HEK293 (cell line): ENCODE measurements around the gene FSTL4.

Experiments used
- CTCF ChIA-PET: fragments of 350-600 bp; formaldehyde crosslinking; extraction: SDS; loops from one replicate; lab custom pipeline; 2021; ENCODE audit warnings: antibody characterized with exemption; lab: Yijun Ruan, JAX
- POLR2A ChIA-PET: fragments of 300-600 bp; formaldehyde crosslinking; extraction: SDS; loops from one replicate; lab custom pipeline; 2020; ENCODE audit warnings: antibody characterized with exemption, inconsistent platforms; lab: Yijun Ruan, JAX
- H3K27ac ChIP-seq: fragments of 200-500 bp; sonication (Bioruptor generic); 2 replicates; pipeline ENCODE4 v1.5.1; 2014; ENCODE audit warnings: low read depth, low read length, control low read depth, inconsistent platforms; ENCODE audit errors: extremely low read depth
- H3K36me3 ChIP-seq, 2 experiments: fragments of 200-500 bp in 1 of 2; sonication (Bioruptor generic) in 1 of 2; 1 replicate in 1 of 2; 2 replicates in 1 of 2; pipeline ENCODE4 v1.5.1; 2014 to 2017; ENCODE audit warnings: inconsistent platforms in 2 of 2, low read length in 2 of 2; ENCODE audit not compliant: control insufficient read depth in 2 of 2, insufficient read depth in 1 of 2
- H3K4me1 ChIP-seq: fragments of 200-500 bp; sonication (Bioruptor generic); 2 replicates; pipeline ENCODE4 v1.5.1; 2014; ENCODE audit warnings: mild to moderate bottlenecking, low read length, inconsistent platforms; ENCODE audit not compliant: control insufficient read depth, insufficient read depth
- H3K4me3 ChIP-seq: 2 replicates; pipeline ENCODE4 v1.5.1; 2011; ENCODE audit warnings: low read depth, mild to moderate bottlenecking, control low read depth, low read length, moderate library complexity
- H3K9me3 ChIP-seq: fragments of 200-500 bp; sonication (Bioruptor generic); 2 replicates; pipeline ENCODE4 v1.5.1; 2014; ENCODE audit warnings: low read depth, low read length, inconsistent platforms; ENCODE audit not compliant: control insufficient read depth, insufficient read depth
- ATF2 ChIP-seq: fragments of 450-650 bp; formaldehyde crosslinking; IDR thresholded peaks from 2 replicates; pipeline ENCODE4 v1.5.1; 2016; ENCODE audit warnings: missing biosample characterization, missing genetic modification characterization, low read depth
- EGR2 ChIP-seq: fragments of 450-650 bp; formaldehyde crosslinking; IDR thresholded peaks from 2 replicates; pipeline ENCODE4 v1.5.1; 2016; ENCODE audit warnings: low read depth, missing biosample characterization, missing genetic modification characterization
- SALL2 ChIP-seq: fragments of 450-650 bp; formaldehyde crosslinking; IDR thresholded peaks from 2 replicates; pipeline ENCODE4 v1.5.0; 2017; ENCODE audit warnings: missing biosample characterization, mild to moderate bottlenecking, missing genetic modification characterization, borderline replicate concordance
- ZBTB10 ChIP-seq: fragments of 450-650 bp; formaldehyde crosslinking; IDR thresholded peaks from 2 replicates; pipeline ENCODE4 v1.5.1; 2016; ENCODE audit warnings: missing biosample characterization, missing genetic modification characterization
- ZBTB49 ChIP-seq: fragments of 450-650 bp; formaldehyde crosslinking; IDR thresholded peaks from 2 replicates; pipeline ENCODE4 v1.5.1; 2016; ENCODE audit warnings: missing biosample characterization, missing genetic modification characterization, low read depth
- ZNF214 ChIP-seq: fragments of 450-650 bp; formaldehyde crosslinking; IDR thresholded peaks from 2 replicates; pipeline ENCODE4 v1.5.1; 2017; ENCODE audit warnings: missing biosample characterization, mild to moderate bottlenecking, missing genetic modification characterization, borderline replicate concordance
- ZNF341 ChIP-seq: fragments of 450-650 bp; formaldehyde crosslinking; IDR thresholded peaks from 2 replicates; pipeline ENCODE4; 2016; ENCODE audit warnings: low read depth, missing biosample characterization, missing genetic modification characterization
- ZNF37A ChIP-seq: fragments of 450-650 bp; IDR thresholded peaks from 2 replicates; pipeline ENCODE4 v1.5.1; 2018; ENCODE audit warnings: missing biosample characterization, missing genetic modification characterization
- ZNF426 ChIP-seq: fragments of 450-650 bp; formaldehyde crosslinking; IDR thresholded peaks from 2 replicates; pipeline ENCODE4 v1.5.1; 2017; ENCODE audit warnings: missing biosample characterization, missing genetic modification characterization, mild to moderate bottlenecking, inconsistent platforms, moderate library complexity
- ZNF596 ChIP-seq: fragments of 450-650 bp; IDR thresholded peaks from 2 replicates; pipeline ENCODE4 v1.5.0; 2018; ENCODE audit warnings: missing biosample characterization, mild to moderate bottlenecking, missing genetic modification characterization, moderate library complexity
- ZNF629 ChIP-seq: fragments of 450-650 bp; formaldehyde crosslinking; IDR thresholded peaks from 2 replicates; pipeline ENCODE4 v1.5.1; 2017; ENCODE audit warnings: missing biosample characterization, missing genetic modification characterization
- ZNF747 ChIP-seq: fragments of 450-650 bp; formaldehyde crosslinking; IDR thresholded peaks from 2 replicates; pipeline ENCODE4 v1.5.1; 2016; ENCODE audit warnings: missing biosample characterization, missing genetic modification characterization
- ZNF843 ChIP-seq: fragments of 450-650 bp; formaldehyde crosslinking; IDR thresholded peaks from 2 replicates; pipeline ENCODE4 v1.5.1; 2016; ENCODE audit warnings: missing biosample characterization, missing genetic modification characterization
- ZSCAN5A ChIP-seq: fragments of 450-650 bp; formaldehyde crosslinking; IDR thresholded peaks from 2 replicates; pipeline ENCODE4 v1.5.1; 2016; ENCODE audit warnings: missing biosample characterization, missing genetic modification characterization
- ZXDB ChIP-seq: fragments of 450-650 bp; formaldehyde crosslinking; IDR thresholded peaks from 2 replicates; pipeline ENCODE4 v1.5.1; 2016; ENCODE audit warnings: missing biosample characterization, missing genetic modification characterization
- TF ChIP-seq, protein P1 (sequence below): fragments of 450-650 bp; formaldehyde crosslinking; optimal IDR thresholded peaks from 2 replicates; pipeline ENCODE3; 2016; ENCODE audit warnings: missing biosample characterization, mild to moderate bottlenecking, missing genetic modification characterization
- TF ChIP-seq, protein P2 (sequence below): fragments of 450-650 bp; formaldehyde crosslinking; IDR thresholded peaks from 2 replicates; pipeline ENCODE4 v1.5.1; 2017; ENCODE audit warnings: missing biosample characterization, mild to moderate bottlenecking, missing genetic modification characterization, moderate library complexity
- TF ChIP-seq, protein P3 (sequence below): fragments of 450-650 bp; formaldehyde crosslinking; IDR thresholded peaks from 2 replicates; pipeline ENCODE4 v1.5.1; 2017; ENCODE audit warnings: missing biosample characterization, missing genetic modification characterization

FSTL4 gene

DNA sequence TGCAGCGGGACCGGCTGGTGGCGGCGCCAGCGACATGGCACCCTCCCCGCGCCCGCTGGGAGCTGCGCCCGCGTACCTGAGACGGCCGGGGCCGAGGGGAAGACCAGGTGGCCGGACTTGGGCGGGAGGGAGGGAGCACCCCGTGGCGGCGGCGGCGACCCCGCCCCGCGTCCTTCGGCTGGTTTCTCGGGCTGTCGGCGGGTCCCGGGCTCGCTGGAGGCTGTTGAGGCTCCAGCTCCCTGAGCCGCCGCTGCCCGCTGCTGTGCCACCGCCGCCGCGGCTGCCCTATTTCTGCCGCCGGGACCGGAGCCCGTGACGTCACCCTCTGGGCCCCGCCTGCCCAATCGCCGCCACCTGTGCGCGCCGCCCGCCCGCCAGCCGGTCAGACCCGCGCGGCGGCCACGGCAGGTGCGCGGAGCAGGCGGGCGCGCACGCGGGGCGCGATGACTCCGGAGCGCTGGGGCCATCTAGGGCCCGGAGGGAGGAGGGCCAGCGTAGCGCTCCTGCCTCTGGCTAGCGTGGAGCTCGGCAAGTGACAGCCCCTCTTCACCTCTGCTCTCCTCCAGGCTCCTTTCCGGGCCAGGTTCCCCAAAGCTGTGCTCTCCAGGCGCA, at the start of gene FSTL4:
Gene FSTL4, minus strand, starts transcription at position 293 of the 612 bp plus-strand sequence.
- Histone ChIP-seq H3K36me3 (no peaks in the 10 kb centered on the region), H3K9me3 (no peaks in the 10 kb centered on the region), H3K27ac (peak within 1 kb of the TSS; percentile 52; the same call in 1 of the 2 replicates), H3K4me1 (peaks cover 5% of the 10 kb centered on the region), H3K4me3 (peak within 1 kb of the TSS; percentile 35)
- ChIA-PET POLR2A (no interaction called here), CTCF (interaction anchor here (0.7 to 1.2 kb wide), 7 partner anchors 11 to 501 kb away, joined by 3 to 7 read pairs (median 3); no protein-coding TSS in a partner anchor)
- TF ChIP-seq, protein P1, sequence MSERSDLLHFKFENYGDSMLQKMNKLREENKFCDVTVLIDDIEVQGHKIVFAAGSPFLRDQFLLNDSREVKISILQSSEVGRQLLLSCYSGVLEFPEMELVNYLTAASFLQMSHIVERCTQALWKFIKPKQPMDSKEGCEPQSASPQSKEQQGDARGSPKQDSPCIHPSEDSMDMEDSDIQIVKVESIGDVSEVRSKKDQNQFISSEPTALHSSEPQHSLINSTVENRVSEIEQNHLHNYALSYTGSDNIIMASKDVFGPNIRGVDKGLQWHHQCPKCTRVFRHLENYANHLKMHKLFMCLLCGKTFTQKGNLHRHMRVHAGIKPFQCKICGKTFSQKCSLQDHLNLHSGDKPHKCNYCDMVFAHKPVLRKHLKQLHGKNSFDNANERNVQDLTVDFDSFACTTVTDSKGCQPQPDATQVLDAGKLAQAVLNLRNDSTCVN (tag by site-specific recombination): peak; percentile 20
- no peak for TF ChIP-seq ZXDB (tag by site-specific recombination)
- no peak for TF ChIP-seq ZBTB49 (tag by site-specific recombination)
- TF ChIP-seq, protein P2, sequence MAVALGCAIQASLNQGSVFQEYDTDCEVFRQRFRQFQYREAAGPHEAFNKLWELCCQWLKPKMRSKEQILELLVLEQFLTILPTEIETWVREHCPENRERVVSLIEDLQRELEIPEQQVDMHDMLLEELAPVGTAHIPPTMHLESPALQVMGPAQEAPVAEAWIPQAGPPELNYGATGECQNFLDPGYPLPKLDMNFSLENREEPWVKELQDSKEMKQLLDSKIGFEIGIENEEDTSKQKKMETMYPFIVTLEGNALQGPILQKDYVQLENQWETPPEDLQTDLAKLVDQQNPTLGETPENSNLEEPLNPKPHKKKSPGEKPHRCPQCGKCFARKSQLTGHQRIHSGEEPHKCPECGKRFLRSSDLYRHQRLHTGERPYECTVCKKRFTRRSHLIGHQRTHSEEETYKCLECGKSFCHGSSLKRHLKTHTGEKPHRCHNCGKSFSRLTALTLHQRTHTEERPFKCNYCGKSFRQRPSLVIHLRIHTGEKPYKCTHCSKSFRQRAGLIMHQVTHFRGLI (tag by site-specific recombination): no peak
- TF ChIP-seq ZNF341 (tag by site-specific recombination): peak; percentile 37
- TF ChIP-seq ZNF37A (tag by site-specific recombination): no peak
- 0 out of 2 replicates have a peak, but pooled peaks have one; percentile 39 for TF ChIP-seq ATF2 (tag by site-specific recombination)
- TF ChIP-seq ZBTB10 (tag by site-specific recombination): no peak
- no peak for TF ChIP-seq ZNF843
- no peak for TF ChIP-seq ZNF426 (tag by site-specific recombination)
- no peak for TF ChIP-seq EGR2 (tag by site-specific recombination)
- no peak for TF ChIP-seq ZNF214
- TF ChIP-seq, protein P3, sequence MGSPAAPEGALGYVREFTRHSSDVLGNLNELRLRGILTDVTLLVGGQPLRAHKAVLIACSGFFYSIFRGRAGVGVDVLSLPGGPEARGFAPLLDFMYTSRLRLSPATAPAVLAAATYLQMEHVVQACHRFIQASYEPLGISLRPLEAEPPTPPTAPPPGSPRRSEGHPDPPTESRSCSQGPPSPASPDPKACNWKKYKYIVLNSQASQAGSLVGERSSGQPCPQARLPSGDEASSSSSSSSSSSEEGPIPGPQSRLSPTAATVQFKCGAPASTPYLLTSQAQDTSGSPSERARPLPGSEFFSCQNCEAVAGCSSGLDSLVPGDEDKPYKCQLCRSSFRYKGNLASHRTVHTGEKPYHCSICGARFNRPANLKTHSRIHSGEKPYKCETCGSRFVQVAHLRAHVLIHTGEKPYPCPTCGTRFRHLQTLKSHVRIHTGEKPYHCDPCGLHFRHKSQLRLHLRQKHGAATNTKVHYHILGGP (tag by site-specific recombination): no peak
- TF ChIP-seq ZSCAN5A (tag by site-specific recombination): no peak
- peak; percentile 41; the same call in 1 of the 2 replicates for TF ChIP-seq ZNF629
- TF ChIP-seq SALL2 (tag by site-specific recombination): no peak
- TF ChIP-seq ZNF596 (tag by site-specific recombination): no peak
- no peak for TF ChIP-seq ZNF747 (tag by site-specific recombination)
